Endothelial cell (in vitro differentiated cells): ENCODE measurements around the gene GATAD2A. TPM values are rescaled to one million over a fixed set of nuclear protein-coding genes. Genes with fewer than 3 reads are reported as not detected.

Experiments
- DNase-seq: peaks from one replicate; pipeline ENCODE4 v3.0.0; 2021; ENCODE audit warnings: low spot score
- H3K27ac Mint-ChIP-seq: one replicate; pipeline ENCODE4 v1.8.0; 2021; ENCODE audit warnings: mixed read lengths, inconsistent platforms; ENCODE audit not compliant: unreplicated experiment
- H3K27me3 Mint-ChIP-seq: one replicate; pipeline ENCODE4 v1.8.0; 2021; ENCODE audit warnings: mild to moderate bottlenecking, moderate library complexity, mixed read lengths, inconsistent platforms; ENCODE audit not compliant: unreplicated experiment
- H3K36me3 Mint-ChIP-seq: one replicate; pipeline ENCODE4 v1.8.0; 2021; ENCODE audit warnings: mild to moderate bottlenecking, low read depth, mixed read lengths, inconsistent platforms; ENCODE audit not compliant: unreplicated experiment
- H3K4me1 Mint-ChIP-seq: one replicate; pipeline ENCODE4 v1.8.0; 2021; ENCODE audit warnings: mild to moderate bottlenecking, mixed read lengths, inconsistent platforms; ENCODE audit not compliant: unreplicated experiment
- H3K4me3 Mint-ChIP-seq: one replicate; pipeline ENCODE4 v1.8.0; 2021; ENCODE audit warnings: mild to moderate bottlenecking, mixed read lengths, inconsistent platforms; ENCODE audit not compliant: unreplicated experiment
- H3K9me3 Mint-ChIP-seq: one replicate; pipeline ENCODE4 v1.8.0; 2021; ENCODE audit warnings: mixed read lengths, inconsistent platforms; ENCODE audit not compliant: unreplicated experiment
- CTCF ChIP-seq: fragments of 200-600 bp; sonication (generic); IDR thresholded peaks from one replicate; pipeline ENCODE4 v1.5.0; 2021; ENCODE audit warnings: antibody characterized with exemption; ENCODE audit not compliant: unreplicated experiment
- total RNA-seq: library from RNA; stranded (reverse); fragmentation: NEBNext Ultra II Directional; extraction: Animal tissue kit (Norgen Biotek cat#: 25700); gene quantifications from one replicate; pipeline ENCODE4 v1.2.1, GENCODE V29; 2021; ENCODE audit not compliant: unreplicated experiment

GATAD2A gene
- total RNA-seq, 1 donor from 2014 or later, result 150 TPM

- peaks cover 33% of the 10 kb centered on the region for H3K4me1 Mint-ChIP-seq
- TF ChIP-seq CTCF, result no peak
- DNase-seq, result no peak
- peaks cover 16% of the 10 kb centered on the region for H3K36me3 Mint-ChIP-seq
- peaks cover 21% of the 10 kb centered on the region for H3K27me3 Mint-ChIP-seq
- H3K27ac Mint-ChIP-seq, result no peak overlapping the region
- H3K4me3 Mint-ChIP-seq, result peak overlapping the region; percentile 47
- no peaks in the 10 kb centered on the region for H3K9me3 Mint-ChIP-seq
Observed at GRCh38 chr19:19475015-19475765, 69.7 kb downstream of the GATAD2A start.

DNA sequence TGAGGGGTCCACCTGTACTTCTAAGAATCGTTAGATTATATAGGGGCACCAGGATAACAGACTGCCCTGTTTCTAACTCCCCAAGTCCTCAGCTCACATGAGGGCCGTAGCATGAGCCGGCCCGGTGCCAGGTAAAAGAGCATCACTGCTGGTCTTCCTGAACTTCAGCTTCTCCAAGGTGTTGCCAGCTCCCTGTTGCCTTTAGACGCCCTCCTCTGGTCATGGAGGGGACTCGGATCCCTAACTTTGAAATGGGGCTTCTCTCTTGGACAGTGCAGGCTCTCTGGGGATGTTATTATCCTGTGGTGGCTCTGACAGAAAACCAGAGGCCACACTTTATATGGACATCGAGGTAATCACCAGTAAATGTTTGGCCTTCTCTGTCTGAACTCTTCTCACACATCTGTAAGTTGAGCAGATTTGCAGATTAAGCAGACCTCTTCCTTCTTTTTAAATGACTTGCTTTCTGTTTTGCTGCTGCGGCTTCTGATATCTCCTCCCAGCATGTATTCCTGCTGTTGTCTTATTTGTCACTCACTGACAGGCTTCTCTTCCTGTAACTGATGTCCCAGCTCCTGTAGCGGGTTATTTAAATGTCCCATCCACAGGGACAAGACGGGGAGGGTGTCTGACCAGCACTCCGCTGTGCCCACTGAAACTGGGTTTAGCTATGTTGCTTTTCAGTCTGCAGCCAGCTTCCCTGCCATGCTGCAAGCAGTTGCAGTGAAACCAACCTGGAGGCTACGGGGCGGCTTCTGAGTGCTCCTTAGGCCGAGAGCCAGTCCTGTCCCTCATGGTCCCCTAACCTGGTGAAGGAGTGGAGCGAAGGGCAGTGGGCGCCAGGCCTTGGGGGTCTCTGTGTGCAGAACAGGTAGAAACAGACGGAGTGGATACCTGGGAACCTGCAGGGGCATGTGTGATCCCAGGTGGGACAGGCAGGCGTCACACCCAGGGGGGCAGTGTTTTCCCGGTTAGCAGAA, 70.7 kb downstream of the GATAD2A start:
- Mint-ChIP-seq H3K4me1 (peaks cover 26% of the 10 kb centered on the region), H3K27ac (no peak overlapping the region), H3K9me3 (no peaks in the 10 kb centered on the region), H3K4me3 (no peak overlapping the region), H3K36me3 (peaks cover 11% of the 10 kb centered on the region), H3K27me3 (peaks cover 17% of the 10 kb centered on the region)
- no peak for DNase-seq
- no peak for TF ChIP-seq CTCF

GRCh38 chr19:19477705-19478383, 72.4 kb downstream of the GATAD2A start:
- H3K9me3 Mint-ChIP-seq, result no peaks in the 10 kb centered on the region
- DNase-seq, result no peak
- H3K27me3 Mint-ChIP-seq, result peaks cover 13% of the 10 kb centered on the region
- peak overlapping the region; percentile 61 for H3K27ac Mint-ChIP-seq
- H3K4me3 Mint-ChIP-seq, result peak overlapping the region; percentile 31
- peaks cover 11% of the 10 kb centered on the region for H3K36me3 Mint-ChIP-seq
- peaks cover 26% of the 10 kb centered on the region for H3K4me1 Mint-ChIP-seq
- TF ChIP-seq CTCF, result no peak

GRCh38 chr19:19480688-19481087, 75.2 kb downstream of the GATAD2A start:
- DNase-seq, result no peak
- Mint-ChIP-seq H3K27me3 (peaks cover 12% of the 10 kb centered on the region), H3K4me1 (peaks cover 14% of the 10 kb centered on the region), H3K9me3 (no peaks in the 10 kb centered on the region), H3K36me3 (peaks cover 7% of the 10 kb centered on the region), H3K27ac (no peak overlapping the region), H3K4me3 (no peak overlapping the region)
- no peak for TF ChIP-seq CTCF
